ENCODE measurements around the gene OR10A5.

- TF ChIP-seq POLR2A (IDR thresholded peaks at IDR 0.05; ENCODE audit: low read depth, low read length), result no peak
- no peak for TF ChIP-seq CTCF (IDR thresholded peaks at IDR 0.05; ENCODE audit: extremely low read depth in 1 of 2, insufficient read depth in 1 of 2, low read depth in 1 of 2, low read length in 2 of 2)
- no peak for TF ChIP-seq POLR2AphosphoS5 (IDR thresholded peaks at IDR 0.05; ENCODE audit: insufficient read depth, low read depth, low read length)
- TF ChIP-seq EZH2 (IDR thresholded peaks at IDR 0.05; ENCODE audit: borderline replicate concordance, low read depth, low read length, severe bottlenecking), result no peak
- no peak for TF ChIP-seq JUN (IDR thresholded peaks at IDR 0.05; ENCODE audit: borderline replicate concordance, insufficient read depth, insufficient read length, low read depth)
- TF ChIP-seq MAX (IDR thresholded peaks at IDR 0.05; ENCODE audit: insufficient read depth, insufficient read length), result no peak
- TF ChIP-seq MYC (IDR thresholded peaks at IDR 0.05; ENCODE audit: low read depth, low read length), result no peak
- no peak for TF ChIP-seq GATA2 (IDR thresholded peaks at IDR 0.05; ENCODE audit: insufficient read depth, insufficient read length, low read depth, low read length)
These were observed 48.6 kb downstream of the OR10A5 start for GRCh38 chr11:6894097-6894496.

All from endothelial cell of umbilical vein (primary cell).